NB4 (cell line): ENCODE data around the gene GPRC5B.

Source experiments
- DNase-seq: peaks from one replicate; pipeline ENCODE4 v3.0.0; 2010; ENCODE audit warnings: low read depth
- H3K4me3 ChIP-seq: one replicate; pipeline ENCODE4 v1.5.1; 2011; ENCODE audit warnings: mild to moderate bottlenecking, low read depth, low read length, moderate library complexity
- CTCF ChIP-seq: IDR thresholded peaks from one replicate; pipeline ENCODE4 v1.5.1; 2012; ENCODE audit warnings: low read depth, low read length
- MYC ChIP-seq: IDR thresholded peaks from 2 replicates; pipeline ENCODE4 v1.6.1; 2011; ENCODE audit warnings: low read depth, low read length
- POLR2A ChIP-seq: IDR thresholded peaks from 2 replicates; pipeline ENCODE4 v1.6.1; 2011; ENCODE audit warnings: mild to moderate bottlenecking; ENCODE audit not compliant: insufficient read length; ENCODE audit errors: extremely low read depth
- TF ChIP-seq, protein P1 (sequence below): IDR thresholded peaks from 2 replicates; pipeline ENCODE4 v1.6.1; 2011; ENCODE audit warnings: low read depth, low read length

The GPRC5B gene

GRCh38 chr16:19878757-19879156 is 5.9 kb downstream of the GPRC5B start:
- TF ChIP-seq POLR2A (no peak), CTCF (no peak), MYC (no peak)
- TF ChIP-seq, protein P1, sequence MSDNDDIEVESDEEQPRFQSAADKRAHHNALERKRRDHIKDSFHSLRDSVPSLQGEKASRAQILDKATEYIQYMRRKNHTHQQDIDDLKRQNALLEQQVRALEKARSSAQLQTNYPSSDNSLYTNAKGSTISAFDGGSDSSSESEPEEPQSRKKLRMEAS = no peak
- no peak overlapping the region for H3K4me3 ChIP-seq
- DNase-seq = no peak

GRCh38 chr16:19876501-19877059 is 8.1 kb downstream of the GPRC5B start:
- no peak overlapping the region for H3K4me3 ChIP-seq
- TF ChIP-seq CTCF (no peak), MYC (no peak), POLR2A (no peak)
- TF ChIP-seq, protein P1 = no peak
- no peak for DNase-seq

DNA sequence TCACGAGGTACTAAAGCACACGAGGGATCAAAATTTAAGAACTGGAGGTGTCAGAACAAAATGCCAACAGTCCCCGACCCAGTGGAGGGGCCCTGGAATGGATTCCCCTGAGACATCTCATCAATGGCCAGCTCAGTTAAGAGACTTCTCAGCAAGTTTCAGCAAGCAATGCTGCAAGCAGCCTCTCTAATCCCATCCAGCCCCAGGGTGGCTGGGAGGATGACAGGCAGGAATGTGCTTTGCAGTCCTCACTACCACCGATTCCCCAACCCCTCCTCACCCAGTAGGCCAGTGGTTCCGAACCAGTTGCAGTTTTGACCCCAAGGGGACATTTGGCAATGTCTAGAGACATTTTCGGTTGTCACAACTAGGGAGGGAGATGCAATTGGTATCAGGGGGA is 8.7 kb downstream of the GPRC5B start:
- no peak for TF ChIP-seq CTCF
- TF ChIP-seq POLR2A = no peak
- TF ChIP-seq MYC = no peak
- TF ChIP-seq, protein P1 = no peak
- DNase-seq = no peak
- H3K4me3 ChIP-seq = no peak overlapping the region

GRCh38 chr16:19874851-19875546 is 9.6 kb downstream of the GPRC5B start:
- no peak overlapping the region for H3K4me3 ChIP-seq
- TF ChIP-seq CTCF (no peak), POLR2A (no peak), MYC (no peak)
- TF ChIP-seq, protein P1 = no peak

GRCh38 chr16:19874026-19874425 is 10.6 kb downstream of the GPRC5B start:
- TF ChIP-seq POLR2A = no peak
- TF ChIP-seq, protein P1 = no peak
- no peak for TF ChIP-seq MYC
- no peak for TF ChIP-seq CTCF
- H3K4me3 ChIP-seq = no peak overlapping the region
- no peak for DNase-seq

More at GRCh38 chr16:19874851-19875546, 9.6 kb downstream of the GPRC5B start:
- no peak for DNase-seq
